AG04449 (cell line): ENCODE results near the gene AGER.
A peak's percentile ranks its signal among the peaks of the same experiment; 100 is the strongest.
"Not testable (repeated sequence)": the region's sequence is repeated elsewhere in the genome, so short reads cannot be mapped to it uniquely, and the experiment has no call there.

Experiments used
- CTCF ChIA-PET: fragments of 350-600 bp; formaldehyde crosslinking; extraction: SDS; loops from one replicate; lab custom pipeline; 2021; ENCODE audit warnings: antibody characterized with exemption; lab: Yijun Ruan, JAX
- POLR2A ChIA-PET: fragments of 400-600, 350-600 bp; formaldehyde crosslinking; extraction: SDS; loops from one replicate; lab custom pipeline; 2020; ENCODE audit warnings: antibody characterized with exemption, inconsistent platforms; lab: Yijun Ruan, JAX
- DNase-seq: peaks from one replicate; pipeline ENCODE4 v3.0.0-alpha.2; 2010; ENCODE audit warnings: low read depth, low spot score
- H3K4me3 ChIP-seq: 2 replicates; pipeline ENCODE4 v1.5.1; 2011; ENCODE audit warnings: low read depth, mild to moderate bottlenecking, control low read depth, low read length
- CTCF ChIP-seq: IDR thresholded peaks from one replicate; pipeline ENCODE4 v1.5.1; 2011; ENCODE audit warnings: mild to moderate bottlenecking, moderate library complexity, low read length, control low read depth, inconsistent platforms; ENCODE audit not compliant: insufficient read depth; ENCODE audit errors: missing control alignments

Gene AGER

GRCh38 chr6:32196682-32197616 is 12.9 kb upstream of the AGER start:
- no peak for DNase-seq
- ChIA-PET CTCF (interaction anchor here (1.4 to 2.0 kb wide), 2 partner anchors 48 to 79 kb away, joined by 6 read pairs; no protein-coding TSS in a partner anchor), POLR2A (interaction anchor here (0.6 to 0.9 kb wide), 2 partner anchors 83 to 224 kb away, joined by 3 read pairs; a partner anchor contains a TSS)
- no peak for TF ChIP-seq CTCF
- H3K4me3 ChIP-seq: peak overlapping the region; percentile 94

DNA sequence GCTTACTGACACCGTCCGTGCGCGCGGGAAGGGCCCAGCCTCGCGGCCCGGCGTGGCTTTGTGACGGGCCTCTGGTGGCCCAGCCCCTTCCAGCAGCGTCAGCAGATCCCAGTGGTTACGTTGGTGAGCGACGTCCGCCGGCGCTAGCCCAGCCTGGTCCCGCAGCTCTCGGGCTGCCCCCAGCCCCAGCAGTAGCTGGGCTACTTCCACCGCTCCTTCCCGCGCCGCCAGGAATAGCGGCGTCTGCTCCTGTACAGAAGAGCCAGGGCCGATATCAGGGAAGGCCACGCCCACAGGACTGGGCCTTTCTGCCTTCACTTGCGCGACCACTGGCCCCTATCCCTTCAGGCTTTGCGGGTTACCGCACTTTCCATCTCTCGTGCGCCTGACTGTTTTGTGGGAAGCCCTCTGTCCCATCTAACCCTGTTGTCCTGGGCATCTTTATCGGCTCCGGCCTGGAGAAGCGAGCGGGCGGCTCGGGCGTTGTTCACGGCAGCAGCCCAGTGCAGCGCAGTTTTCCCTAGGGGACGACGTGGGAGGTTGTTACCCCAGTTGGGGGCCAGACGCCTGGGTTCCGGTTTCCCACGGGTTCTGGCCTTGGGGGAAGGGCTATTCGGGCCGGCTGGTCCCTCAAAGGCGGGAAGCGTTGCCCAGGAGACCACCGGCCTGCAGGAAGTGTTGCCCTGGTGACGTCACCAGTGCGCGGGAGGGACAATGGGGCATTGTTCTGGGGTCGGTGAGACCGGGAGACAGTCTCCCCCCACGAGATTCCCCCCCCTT is 12.0 kb upstream of the AGER start:
- no peak for TF ChIP-seq CTCF
- no peak for DNase-seq
- ChIA-PET CTCF (interaction anchor here (0.6 to 4.4 kb wide), 15 partner anchors 7 to 236 kb away, joined by 3 to 62 read pairs (median 4); partner anchors contain the start of genes ATF6B, FKBPL and RNF5), POLR2A (interaction anchor here (0.6 to 2.0 kb wide), 10 partner anchors 9 to 1259 kb away, joined by 3 to 8 read pairs (median 4); partner anchors contain the start of genes AGPAT1, ATF6B, FKBPL and RNF5)
- peak overlapping the region; percentile 94 for H3K4me3 ChIP-seq

DNA sequence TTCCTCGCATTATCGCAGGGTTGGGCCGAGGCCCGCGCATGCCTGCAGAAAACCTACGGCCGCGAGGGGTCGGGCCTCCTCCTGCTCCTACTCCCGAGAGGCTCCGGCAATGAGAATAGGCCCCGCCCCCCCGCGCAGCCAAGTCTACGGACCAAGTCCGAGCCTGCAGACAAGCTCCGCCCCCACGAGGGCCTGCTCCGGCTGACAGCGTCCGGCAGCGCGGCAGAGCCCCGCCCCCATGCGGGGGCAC is 11.5 kb upstream of the AGER start:
- ChIA-PET POLR2A (interaction anchor here (0.6 to 2.0 kb wide), 10 partner anchors 9 to 1259 kb away, joined by 3 to 8 read pairs (median 4); partner anchors contain the start of genes AGPAT1, ATF6B, FKBPL and RNF5), CTCF (interaction anchor here (0.6 to 4.4 kb wide), 19 partner anchors 8 to 643 kb away, joined by 3 to 62 read pairs (median 4); partner anchors contain the start of genes ATF6B, FKBPL, RNF5 and TAP2)
- H3K4me3 ChIP-seq: peak overlapping the region; percentile 94
- TF ChIP-seq CTCF: peak; percentile 43
- peak; percentile 97 for DNase-seq

DNA sequence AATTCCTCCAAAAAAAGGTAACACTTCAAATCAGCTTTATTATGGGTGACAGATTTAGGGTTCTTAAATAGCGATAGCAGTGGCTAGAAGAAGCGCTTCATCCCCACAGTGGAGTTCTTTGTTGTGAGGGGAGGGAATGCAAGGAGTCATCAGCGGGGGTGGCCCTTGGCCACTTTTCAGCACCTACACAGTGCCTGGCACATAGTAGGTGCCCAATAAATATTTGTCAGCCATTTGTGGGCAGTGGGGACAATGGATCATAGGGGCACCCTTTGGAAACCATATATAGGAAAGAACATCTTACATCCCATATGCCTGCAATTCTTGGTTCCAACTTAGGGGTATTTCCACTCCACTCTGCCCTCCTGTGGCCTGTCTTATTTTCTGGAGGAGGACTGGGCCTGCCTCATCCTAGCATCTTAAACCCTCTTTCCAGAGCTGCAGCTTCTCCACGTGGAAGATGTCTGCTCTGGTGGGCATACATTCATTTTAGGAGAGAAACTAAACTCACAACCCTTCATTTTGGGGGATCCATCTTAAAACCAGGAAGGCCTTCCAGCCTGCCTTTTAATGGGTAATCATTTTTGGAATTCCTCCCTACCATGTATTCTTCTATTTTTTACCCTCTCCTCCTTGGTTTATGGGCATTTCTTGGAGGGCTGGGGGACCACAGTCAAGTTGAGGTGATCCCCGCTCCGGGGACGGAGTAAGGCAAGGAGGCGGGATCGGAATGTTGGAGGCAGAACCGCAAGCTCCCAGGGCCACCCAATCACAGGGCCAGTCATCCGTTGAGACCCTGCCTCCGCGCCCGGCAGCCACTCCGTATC is 11.0 kb upstream of the AGER start:
- peak overlapping the region; percentile 55 for H3K4me3 ChIP-seq
- peak; percentile 62 for TF ChIP-seq CTCF
- POLR2A ChIA-PET: interaction anchor here (0.6 to 2.0 kb wide), 10 partner anchors 10 to 1260 kb away, joined by 3 to 8 read pairs (median 4); partner anchors contain the start of genes AGPAT1, ATF6B, FKBPL and RNF5
- CTCF ChIA-PET: interaction anchor here (0.6 to 4.4 kb wide), 22 partner anchors 8 to 643 kb away, joined by 3 to 62 read pairs (median 4); partner anchors contain the start of genes ATF6B, FKBPL, RNF5 and TAP2
- no peak for DNase-seq

DNA sequence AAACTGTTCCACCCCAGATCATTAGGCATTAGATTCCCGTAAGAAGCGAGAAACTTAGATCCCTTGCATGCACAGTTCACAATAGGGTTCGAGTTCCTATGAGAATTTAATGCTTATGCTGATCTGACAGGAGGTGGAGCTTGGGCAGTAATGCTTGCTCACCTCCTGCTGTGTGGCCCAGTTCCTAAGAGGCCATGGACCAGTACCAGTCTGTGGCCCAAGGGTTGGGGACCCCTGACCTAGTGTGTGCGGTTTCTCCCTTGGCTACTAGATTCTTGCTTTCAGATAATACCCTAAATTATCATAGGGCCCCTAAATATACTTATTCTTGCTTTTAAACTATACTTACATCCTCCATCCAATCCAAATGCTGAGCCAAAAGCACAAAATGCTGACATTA is 10.3 kb upstream of the AGER start:
- DNase-seq: no peak
- POLR2A ChIA-PET: interaction anchor here (1.5 to 2.0 kb wide), 2 partner anchors 17 to 61 kb away, joined by 4 to 8 read pairs; partner anchors contain the start of gene RNF5
- CTCF ChIA-PET: interaction anchor here (0.7 to 4.4 kb wide), 9 partner anchors 12 to 224 kb away, joined by 3 to 62 read pairs (median 4); partner anchors contain the start of genes ATF6B and FKBPL
- H3K4me3 ChIP-seq: no peak overlapping the region
- no peak for TF ChIP-seq CTCF

DNA sequence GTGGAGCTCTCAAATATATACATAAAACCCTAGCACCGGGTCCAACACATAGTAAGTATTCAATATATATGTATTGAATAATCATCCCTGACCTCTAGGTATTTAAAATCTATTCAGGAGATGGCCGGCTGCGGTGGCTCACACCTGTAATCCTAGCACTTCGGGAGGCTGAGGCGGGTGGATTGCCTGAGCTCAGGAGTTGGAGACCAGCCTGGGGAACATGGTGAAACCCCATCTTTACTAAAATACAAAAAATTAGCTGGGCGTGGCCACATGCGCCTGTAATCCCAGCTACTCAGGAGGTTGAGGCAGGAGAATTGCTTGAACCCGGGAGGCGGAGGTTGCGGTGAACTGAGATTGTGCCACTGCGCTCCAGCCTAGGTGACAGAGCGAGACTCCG is 9.0 kb upstream of the AGER start:
- not testable (repeated sequence) for H3K4me3 ChIP-seq, DNase-seq
- POLR2A ChIA-PET: interaction anchor here (1.3 kb wide), 1 partner anchor 10 kb away, joined by 3 read pairs; no protein-coding TSS in a partner anchor
- CTCF ChIA-PET: interaction anchor here (0.8 to 4.4 kb wide), 6 partner anchors 16 to 145 kb away, joined by 3 to 62 read pairs (median 3); partner anchors contain the start of gene AGPAT1
